Parathyroid adenoma (tissue), 2 donors: ENCODE data around the gene ATF2.

Experiments used
- H2AFZ ChIP-seq: fragments of 300-600 bp; sonication (generic); one replicate; pipeline ENCODE4 v1.7.0; 2017; ENCODE audit warnings: antibody characterized with exemption, mild to moderate bottlenecking
- H3K27ac ChIP-seq: fragments of 300-600 bp; sonication (generic); one replicate; pipeline ENCODE4 v1.7.0; 2017
- H3K27me3 ChIP-seq: fragments of 300-600 bp; sonication (generic); one replicate; pipeline ENCODE4 v1.7.0; 2017; ENCODE audit warnings: low read length; ENCODE audit not compliant: control insufficient read depth, insufficient read depth
- H3K36me3 ChIP-seq: fragments of 300-600 bp; sonication (generic); one replicate; pipeline ENCODE4 v1.7.0; 2017; ENCODE audit warnings: low read length; ENCODE audit not compliant: control insufficient read depth, insufficient read depth
- H3K4me1 ChIP-seq: fragments of 300-600 bp; sonication (generic); one replicate; pipeline ENCODE4 v1.7.0; 2017; ENCODE audit warnings: control low read depth
- H3K4me2 ChIP-seq: fragments of 300-600 bp; sonication (generic); one replicate; pipeline ENCODE4 v1.7.0; 2017; ENCODE audit warnings: low read length
- H3K4me3 ChIP-seq: fragments of 300-600 bp; sonication (generic); one replicate; pipeline ENCODE4 v1.7.0; 2017; ENCODE audit warnings: low read depth, low read length
- H3K79me2 ChIP-seq: fragments of 300-600 bp; sonication (generic); one replicate; pipeline ENCODE4 v1.7.0; 2017; ENCODE audit warnings: control low read depth
- H3K9ac ChIP-seq: fragments of 300-600 bp; sonication (generic); one replicate; pipeline ENCODE4 v1.7.0; 2017; ENCODE audit warnings: mild to moderate bottlenecking
- H3K9me3 ChIP-seq: fragments of 300-600 bp; sonication (generic); one replicate; pipeline ENCODE4 v1.7.0; 2017; ENCODE audit warnings: low read length; ENCODE audit not compliant: control insufficient read depth
- TF ChIP-seq, protein P1 (sequence below): fragments of 300-600 bp; sonication (generic); IDR thresholded peaks from one replicate; pipeline ENCODE4 v1.7.0; 2017; ENCODE audit warnings: antibody characterized with exemption, mild to moderate bottlenecking
- donor health status: primary hyperparathyroidism.

The ATF2 gene

DNA sequence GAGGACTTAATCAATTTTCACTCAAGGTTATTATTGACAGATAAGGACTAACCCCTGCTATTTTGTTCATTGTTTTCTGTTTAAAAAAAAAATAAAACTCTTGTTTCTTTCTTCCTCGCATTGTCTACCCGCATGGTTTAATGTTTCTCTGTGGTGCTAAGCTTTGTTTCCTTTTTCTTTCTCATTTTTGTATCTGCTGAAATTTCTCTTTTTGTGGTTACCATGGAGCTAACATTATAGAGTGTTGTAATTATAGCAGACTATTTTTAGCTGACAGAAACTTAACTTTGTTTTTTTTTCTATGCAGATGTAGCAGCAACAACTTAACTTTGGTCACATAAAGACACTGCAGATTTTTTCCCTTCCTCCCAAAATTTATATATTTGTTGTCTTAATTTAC lies 119.7 kb downstream of the ATF2 start:
- TF ChIP-seq, protein P1, sequence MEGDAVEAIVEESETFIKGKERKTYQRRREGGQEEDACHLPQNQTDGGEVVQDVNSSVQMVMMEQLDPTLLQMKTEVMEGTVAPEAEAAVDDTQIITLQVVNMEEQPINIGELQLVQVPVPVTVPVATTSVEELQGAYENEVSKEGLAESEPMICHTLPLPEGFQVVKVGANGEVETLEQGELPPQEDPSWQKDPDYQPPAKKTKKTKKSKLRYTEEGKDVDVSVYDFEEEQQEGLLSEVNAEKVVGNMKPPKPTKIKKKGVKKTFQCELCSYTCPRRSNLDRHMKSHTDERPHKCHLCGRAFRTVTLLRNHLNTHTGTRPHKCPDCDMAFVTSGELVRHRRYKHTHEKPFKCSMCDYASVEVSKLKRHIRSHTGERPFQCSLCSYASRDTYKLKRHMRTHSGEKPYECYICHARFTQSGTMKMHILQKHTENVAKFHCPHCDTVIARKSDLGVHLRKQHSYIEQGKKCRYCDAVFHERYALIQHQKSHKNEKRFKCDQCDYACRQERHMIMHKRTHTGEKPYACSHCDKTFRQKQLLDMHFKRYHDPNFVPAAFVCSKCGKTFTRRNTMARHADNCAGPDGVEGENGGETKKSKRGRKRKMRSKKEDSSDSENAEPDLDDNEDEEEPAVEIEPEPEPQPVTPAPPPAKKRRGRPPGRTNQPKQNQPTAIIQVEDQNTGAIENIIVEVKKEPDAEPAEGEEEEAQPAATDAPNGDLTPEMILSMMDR: no peak
- H3K79me2 ChIP-seq: no peaks in the 10 kb centered on the region
- H3K9ac ChIP-seq: no peak overlapping the region
- no peaks in the 10 kb centered on the region for H3K9me3 ChIP-seq
- no peak overlapping the region for H3K4me2 ChIP-seq
- peaks cover 2% of the 10 kb centered on the region for H3K36me3 ChIP-seq
- peak overlapping the region; percentile 55 for H3K27ac ChIP-seq
- H3K27me3 ChIP-seq: no peaks in the 10 kb centered on the region
- H3K4me3 ChIP-seq: no peak overlapping the region
- no peak overlapping the region for H2AFZ ChIP-seq
- peaks cover 6% of the 10 kb centered on the region for H3K4me1 ChIP-seq

DNA sequence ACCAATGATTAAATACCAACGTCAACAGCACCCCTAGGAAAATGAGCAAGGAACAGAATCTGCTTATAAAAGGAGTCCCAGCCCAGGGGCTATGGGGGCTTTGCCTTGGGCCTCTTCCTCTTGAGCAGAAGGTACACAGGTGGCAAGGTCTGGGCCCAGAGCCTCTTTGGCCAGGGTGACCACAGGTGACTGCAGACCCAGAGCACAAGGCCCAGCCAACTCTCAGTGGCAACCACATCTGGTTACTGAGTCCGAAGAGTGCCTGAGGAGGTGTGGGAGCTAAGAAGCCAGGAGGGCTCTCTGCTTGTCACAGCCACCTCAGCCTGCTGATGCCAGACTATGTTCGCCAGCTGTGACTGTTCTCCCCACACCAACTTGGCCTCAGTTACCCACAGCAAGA lies 128.5 kb downstream of the ATF2 start:
- Histone ChIP-seq H3K27ac (no peak overlapping the region), H3K9ac (no peak overlapping the region), H3K4me1 (no peaks in the 10 kb centered on the region), H3K27me3 (no peaks in the 10 kb centered on the region), H3K79me2 (no peaks in the 10 kb centered on the region), H3K4me2 (no peak overlapping the region), H2AFZ (no peak overlapping the region), H3K4me3 (no peak overlapping the region), H3K9me3 (no peaks in the 10 kb centered on the region), H3K36me3 (no peaks in the 10 kb centered on the region)
- TF ChIP-seq, protein P1: no peak

DNA sequence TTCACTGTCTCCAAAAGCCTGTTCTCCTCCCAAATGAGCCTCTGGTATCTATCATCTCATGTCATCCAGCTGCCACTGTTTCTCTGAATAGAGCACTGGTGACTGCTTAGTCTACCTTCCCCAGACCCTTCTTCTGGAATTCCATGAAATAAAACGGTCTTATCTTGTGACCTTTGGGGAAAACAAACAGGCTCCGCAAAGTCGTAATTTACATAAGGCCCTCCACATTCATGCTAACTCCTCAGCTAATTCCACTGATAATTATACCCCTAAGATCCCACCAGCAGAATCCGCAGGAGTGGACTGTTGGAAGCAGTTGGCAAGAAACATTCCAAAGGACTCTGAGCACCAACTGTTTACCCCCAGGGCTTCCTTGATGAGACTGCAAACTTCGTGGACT lies 129.0 kb downstream of the ATF2 start:
- H3K27me3 ChIP-seq: no peaks in the 10 kb centered on the region
- no peak overlapping the region for H3K4me2 ChIP-seq
- H3K27ac ChIP-seq: no peak overlapping the region
- H3K36me3 ChIP-seq: no peaks in the 10 kb centered on the region
- no peaks in the 10 kb centered on the region for H3K4me1 ChIP-seq
- no peak overlapping the region for H3K4me3 ChIP-seq
- H3K9me3 ChIP-seq: no peaks in the 10 kb centered on the region
- TF ChIP-seq, protein P1: no peak
- H3K9ac ChIP-seq: no peak overlapping the region
- H2AFZ ChIP-seq: no peak overlapping the region
- H3K79me2 ChIP-seq: no peaks in the 10 kb centered on the region

DNA sequence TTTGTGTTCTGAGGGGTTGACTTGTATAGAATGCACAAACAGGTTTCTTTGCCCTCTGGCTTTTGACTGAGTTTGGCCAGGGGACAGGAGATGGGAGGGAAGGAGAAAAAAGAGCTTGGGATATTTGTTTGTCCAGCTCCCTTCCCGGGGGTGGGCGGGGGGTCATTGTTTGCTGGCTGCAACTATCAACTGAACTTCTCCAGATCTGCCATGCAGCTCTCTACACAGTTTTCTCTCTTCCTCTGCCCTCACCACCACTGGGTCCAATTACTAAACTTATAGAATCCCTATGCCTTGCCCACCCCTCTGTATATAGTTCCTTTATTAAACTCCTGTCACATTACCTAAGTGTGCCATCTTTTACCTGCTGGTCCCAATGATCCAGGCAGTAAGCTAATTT lies 130.1 kb downstream of the ATF2 start:
- Histone ChIP-seq H3K4me3 (no peak overlapping the region), H3K27me3 (no peaks in the 10 kb centered on the region), H3K79me2 (no peaks in the 10 kb centered on the region), H2AFZ (peak overlapping the region; percentile 14), H3K4me2 (no peak overlapping the region), H3K9me3 (no peaks in the 10 kb centered on the region), H3K27ac (no peak overlapping the region), H3K36me3 (no peaks in the 10 kb centered on the region), H3K4me1 (no peaks in the 10 kb centered on the region), H3K9ac (no peak overlapping the region)
- TF ChIP-seq, protein P1: no peak

DNA sequence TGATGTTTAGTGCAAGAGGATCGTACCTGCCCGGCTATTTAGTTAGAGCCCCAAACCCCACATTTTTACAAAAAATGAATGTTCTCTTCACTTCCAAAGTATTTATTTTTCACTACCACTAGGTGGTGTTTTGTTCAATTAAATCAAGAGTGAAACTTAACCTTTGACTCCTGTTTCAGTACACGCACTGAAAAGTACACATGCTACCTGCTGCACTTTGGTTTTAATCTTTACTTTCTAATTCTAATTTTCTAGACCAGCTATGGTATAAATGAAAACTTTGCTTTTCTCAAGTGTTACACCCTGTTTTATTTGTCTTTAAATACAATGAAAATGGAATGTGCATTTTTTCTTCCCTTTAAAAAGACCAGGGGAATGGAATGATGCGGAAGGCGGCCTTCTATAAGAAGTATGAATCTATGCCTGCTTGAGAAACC lies 131.4 kb downstream of the ATF2 start:
- H3K4me1 ChIP-seq: no peaks in the 10 kb centered on the region
- H3K79me2 ChIP-seq: no peaks in the 10 kb centered on the region
- no peaks in the 10 kb centered on the region for H3K9me3 ChIP-seq
- H2AFZ ChIP-seq: peak overlapping the region; percentile 30
- H3K4me2 ChIP-seq: no peak overlapping the region
- H3K36me3 ChIP-seq: no peaks in the 10 kb centered on the region
- H3K27ac ChIP-seq: no peak overlapping the region
- no peaks in the 10 kb centered on the region for H3K27me3 ChIP-seq
- H3K9ac ChIP-seq: no peak overlapping the region
- no peak overlapping the region for H3K4me3 ChIP-seq
- TF ChIP-seq, protein P1: peak; percentile 60
